ENCODE measurements around the gene ANXA11.

GRCh38 chr10:80122110-80122710 lies 83.1 kb downstream of the ANXA11 start:
- TF ChIP-seq POLR2A (IDR thresholded peaks at IDR 0.05) (no peak), CTCF (IDR thresholded peaks at IDR 0.05) (no peak)

Measured in thyroid gland (tissue), 4 donors.